Breast epithelium (tissue), 3 donors: ENCODE results near the gene MRPL38.

Source experiments
- POLR2AphosphoS5 ChIP-seq, 3 donors: sonication (generic); formaldehyde crosslinking; IDR thresholded peaks; one replicate each; pipeline ENCODE4 v1.6.1; 2017; ENCODE audit warnings: antibody characterized with exemption in 3 of 3
- TF ChIP-seq, protein P1 (sequence below), 3 donors: fragments of 450-650 bp; IDR thresholded peaks; one replicate each; pipeline ENCODE4 v1.5.1; 2016 to 2017; ENCODE audit warnings: antibody characterized with exemption in 3 of 3, mild to moderate bottlenecking in 3 of 3, moderate library complexity in 3 of 3

DNA sequence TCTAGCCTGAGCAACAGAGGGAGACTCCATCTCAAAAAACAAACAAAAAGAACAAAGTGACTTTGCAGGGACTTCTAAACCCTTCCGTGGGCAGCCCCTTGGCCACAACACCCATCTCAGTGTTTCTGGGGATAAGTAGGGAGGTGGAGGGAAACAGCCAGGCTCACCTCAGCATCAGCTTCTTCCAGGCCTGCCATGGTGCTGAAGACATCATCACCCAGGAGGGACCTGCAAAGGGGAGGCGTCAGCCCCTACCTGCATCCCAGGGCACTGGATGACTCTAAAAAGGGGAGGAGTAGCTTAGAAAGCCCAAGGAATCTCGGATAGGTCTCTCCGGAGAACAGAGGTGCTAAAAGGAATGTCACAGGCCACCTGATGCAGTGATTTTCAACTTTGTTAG lies 26.4 kb upstream of the MRPL38 start:
- TF ChIP-seq, protein P1, sequence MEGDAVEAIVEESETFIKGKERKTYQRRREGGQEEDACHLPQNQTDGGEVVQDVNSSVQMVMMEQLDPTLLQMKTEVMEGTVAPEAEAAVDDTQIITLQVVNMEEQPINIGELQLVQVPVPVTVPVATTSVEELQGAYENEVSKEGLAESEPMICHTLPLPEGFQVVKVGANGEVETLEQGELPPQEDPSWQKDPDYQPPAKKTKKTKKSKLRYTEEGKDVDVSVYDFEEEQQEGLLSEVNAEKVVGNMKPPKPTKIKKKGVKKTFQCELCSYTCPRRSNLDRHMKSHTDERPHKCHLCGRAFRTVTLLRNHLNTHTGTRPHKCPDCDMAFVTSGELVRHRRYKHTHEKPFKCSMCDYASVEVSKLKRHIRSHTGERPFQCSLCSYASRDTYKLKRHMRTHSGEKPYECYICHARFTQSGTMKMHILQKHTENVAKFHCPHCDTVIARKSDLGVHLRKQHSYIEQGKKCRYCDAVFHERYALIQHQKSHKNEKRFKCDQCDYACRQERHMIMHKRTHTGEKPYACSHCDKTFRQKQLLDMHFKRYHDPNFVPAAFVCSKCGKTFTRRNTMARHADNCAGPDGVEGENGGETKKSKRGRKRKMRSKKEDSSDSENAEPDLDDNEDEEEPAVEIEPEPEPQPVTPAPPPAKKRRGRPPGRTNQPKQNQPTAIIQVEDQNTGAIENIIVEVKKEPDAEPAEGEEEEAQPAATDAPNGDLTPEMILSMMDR (IDR thresholded peaks at IDR 0.05), result no peak
- TF ChIP-seq POLR2AphosphoS5 (IDR thresholded peaks at IDR 0.05), result no peak
